ENCODE results near the gene HELZ.

DNA sequence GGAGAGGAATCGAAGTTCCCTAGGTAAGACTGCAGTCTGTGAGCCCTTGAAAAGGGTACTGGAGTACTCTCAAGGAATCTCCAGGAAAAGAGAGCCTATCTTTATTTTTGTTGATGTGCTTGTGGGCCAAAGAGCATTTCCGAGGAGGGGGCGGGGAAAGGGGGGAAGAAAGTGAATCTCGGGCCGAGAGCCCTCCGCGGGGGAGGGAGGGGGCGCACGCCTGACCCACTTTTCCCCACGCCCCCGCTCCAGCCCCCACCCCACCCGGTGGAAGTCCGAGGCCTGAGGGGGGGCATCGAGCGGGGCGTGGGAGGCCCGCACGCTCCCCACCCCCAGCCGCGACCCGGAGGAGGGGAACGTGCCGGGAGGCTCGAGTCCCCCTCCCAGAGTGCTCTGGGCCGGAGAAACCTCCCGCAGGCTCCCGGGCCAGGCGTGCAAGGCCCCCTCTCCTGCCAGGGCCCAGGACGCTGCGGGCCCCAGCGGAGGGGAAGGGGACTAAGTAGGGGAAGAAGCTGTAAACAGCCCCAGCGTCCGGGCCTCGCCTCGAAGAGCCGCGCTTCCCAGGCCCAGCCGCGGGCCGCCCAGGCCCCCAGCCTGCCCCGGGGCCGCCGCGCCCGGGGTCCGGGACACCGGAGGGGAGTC lies 444 bp downstream of the HELZ start:
- TF ChIP-seq, protein P1, sequence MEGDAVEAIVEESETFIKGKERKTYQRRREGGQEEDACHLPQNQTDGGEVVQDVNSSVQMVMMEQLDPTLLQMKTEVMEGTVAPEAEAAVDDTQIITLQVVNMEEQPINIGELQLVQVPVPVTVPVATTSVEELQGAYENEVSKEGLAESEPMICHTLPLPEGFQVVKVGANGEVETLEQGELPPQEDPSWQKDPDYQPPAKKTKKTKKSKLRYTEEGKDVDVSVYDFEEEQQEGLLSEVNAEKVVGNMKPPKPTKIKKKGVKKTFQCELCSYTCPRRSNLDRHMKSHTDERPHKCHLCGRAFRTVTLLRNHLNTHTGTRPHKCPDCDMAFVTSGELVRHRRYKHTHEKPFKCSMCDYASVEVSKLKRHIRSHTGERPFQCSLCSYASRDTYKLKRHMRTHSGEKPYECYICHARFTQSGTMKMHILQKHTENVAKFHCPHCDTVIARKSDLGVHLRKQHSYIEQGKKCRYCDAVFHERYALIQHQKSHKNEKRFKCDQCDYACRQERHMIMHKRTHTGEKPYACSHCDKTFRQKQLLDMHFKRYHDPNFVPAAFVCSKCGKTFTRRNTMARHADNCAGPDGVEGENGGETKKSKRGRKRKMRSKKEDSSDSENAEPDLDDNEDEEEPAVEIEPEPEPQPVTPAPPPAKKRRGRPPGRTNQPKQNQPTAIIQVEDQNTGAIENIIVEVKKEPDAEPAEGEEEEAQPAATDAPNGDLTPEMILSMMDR (IDR thresholded peaks at IDR 0.05), result no peak
- TF ChIP-seq EP300 (IDR thresholded peaks at IDR 0.05), result no peak

Measured in ovary (tissue), 3 donors.